Keratinocyte (primary cell): ENCODE measurements around the gene C5orf24. TPM values are rescaled to one million over a fixed set of nuclear protein-coding genes. Genes with fewer than 3 reads are reported as not detected.
A peak's percentile ranks its signal among the peaks of the same experiment; 100 is the strongest.
"Not testable (repeated sequence)": the region's sequence is repeated elsewhere in the genome, so short reads cannot be mapped to it uniquely, and the experiment has no call there.

Source experiments
- DNase-seq: peaks from one replicate; pipeline ENCODE4 v3.0.0-alpha.2; 2011; ENCODE audit warnings: low read depth, missing footprints, low spot score
- FAIRE-seq: peaks from 2 replicates; lab custom pipeline; 2011; peaks lifted over from hg19 to GRCh38; lab: Jason Lieb, UNC
- H2AFZ ChIP-seq: 2 replicates; pipeline ENCODE4 v1.6.0; 2012; ENCODE audit warnings: low read length, control low read depth, inconsistent platforms; ENCODE audit not compliant: control insufficient read depth
- H3K27ac ChIP-seq: 2 replicates; pipeline ENCODE4 v1.5.1; 2011; ENCODE audit warnings: low read length; ENCODE audit not compliant: control insufficient read depth, insufficient read depth
- H3K27me3 ChIP-seq: 3 replicates; pipeline ENCODE4 v1.6.0; 2011; ENCODE audit warnings: low read length; ENCODE audit not compliant: control insufficient read depth, insufficient read depth; ENCODE audit errors: extremely low read depth
- H3K36me3 ChIP-seq, 2 experiments: 2 replicates in 1 of 2; 3 replicates in 1 of 2; pipeline ENCODE4 v1.5.1; 2011; ENCODE audit warnings: low read length in 2 of 2, mild to moderate bottlenecking in 1 of 2; ENCODE audit not compliant: control insufficient read depth in 2 of 2, insufficient read depth in 2 of 2; ENCODE audit errors: extremely low read depth in 1 of 2
- H3K4me1 ChIP-seq: 3 replicates; pipeline ENCODE4 v1.5.1; 2011; ENCODE audit warnings: low read length; ENCODE audit not compliant: control insufficient read depth, insufficient read depth; ENCODE audit errors: extremely low read depth
- H3K4me2 ChIP-seq: 3 replicates; pipeline ENCODE4 v1.6.0; 2011; ENCODE audit warnings: low read depth, low read length; ENCODE audit not compliant: control insufficient read depth, insufficient read depth; ENCODE audit errors: extremely low read depth
- H3K4me3 ChIP-seq, 3 experiments: fragments of 200-600 bp in 1 of 3; sonication (generic) in 1 of 3; 2 replicates in 2 of 3; 3 replicates in 1 of 3; pipeline ENCODE4 v1.5.1; 2011 to 2016; ENCODE audit warnings: low read length in 3 of 3, mild to moderate bottlenecking in 3 of 3, control low read depth in 2 of 3, inconsistent platforms in 1 of 3, low read depth in 1 of 3, mixed read lengths in 1 of 3, mixed run types in 1 of 3, moderate library complexity in 1 of 3; ENCODE audit not compliant: control insufficient read depth in 2 of 3, insufficient read depth in 2 of 3; ENCODE audit errors: extremely low read depth in 1 of 3
- H3K79me2 ChIP-seq: 2 replicates; pipeline ENCODE4 v1.6.0; 2012; ENCODE audit warnings: low read length; ENCODE audit not compliant: control insufficient read depth, insufficient read depth
- H3K9ac ChIP-seq: 3 replicates; pipeline ENCODE4 v1.6.0; 2011; ENCODE audit warnings: low read length; ENCODE audit not compliant: control insufficient read depth, insufficient read depth; ENCODE audit errors: extremely low read depth
- H3K9me1 ChIP-seq: 3 replicates; pipeline ENCODE4 v1.6.0; 2011; ENCODE audit warnings: low read length; ENCODE audit not compliant: control insufficient read depth, insufficient read depth; ENCODE audit errors: extremely low read depth
- H3K9me3 ChIP-seq: 2 replicates; pipeline ENCODE4 v1.5.1; 2012; ENCODE audit warnings: low read depth, low read length; ENCODE audit not compliant: control insufficient read depth
- H4K20me1 ChIP-seq: 3 replicates; pipeline ENCODE4 v1.6.0; 2011; ENCODE audit warnings: low read length; ENCODE audit not compliant: control insufficient read depth, insufficient read depth; ENCODE audit errors: extremely low read depth
- CTCF ChIP-seq, 3 experiments: IDR thresholded peaks in 1 of 3; conservative IDR thresholded peaks in 1 of 3; optimal IDR thresholded peaks in 1 of 3; 2 replicates in 2 of 3; 3 replicates in 1 of 3; pipeline versions ENCODE3 to v1.5.1; 2011; ENCODE audit warnings: low read length in 3 of 3, mild to moderate bottlenecking in 3 of 3, moderate library complexity in 2 of 3, control low read depth in 1 of 3, inconsistent platforms in 1 of 3; ENCODE audit not compliant: insufficient read depth in 2 of 3; ENCODE audit errors: extremely low read depth in 1 of 3
- EZH2 ChIP-seq: IDR thresholded peaks from one replicate; pipeline ENCODE4 v1.6.1; 2012; ENCODE audit warnings: inconsistent platforms, mild to moderate bottlenecking, low read length, moderate library complexity
- dilution Hi-C: fragments of 300-500 bp; cut with MboI; formaldehyde crosslinking; loops from one replicate; pipeline ENCODE4 v1.7.0; 2020; ENCODE audit warnings: low sequenced_read_pairs; ENCODE audit not compliant: extremely low pct_ligation_motif_present
- polyA plus RNA-seq, 5 experiments: library from polyadenylated mRNA; depleted of rRNA in 3 of 5; stranded (reverse) in 3 of 5; stranded (forward) in 1 of 5; unstranded in 1 of 5; fragments of >200 nt; gene quantifications; 1 replicate in 1 of 5; 2 replicates in 3 of 5; 3 replicates in 1 of 5; pipeline versions ENCODE4 v1.2.1 to v1.2.3, GENCODE V29; 2011 to 2012; ENCODE audit warnings: missing spikeins in 2 of 5, low read depth in 1 of 5, low replicate concordance in 1 of 5

The C5orf24 gene
- polyA plus RNA-seq, 1 donor (not counting 4 experiments of a cell fraction or from before 2014, with no cell fraction given), result 36.5 TPM

- H2AFZ ChIP-seq, result peak overlapping the region; percentile 69
- dilution Hi-C loops, result no loop called here
- H3K9ac ChIP-seq, result peak overlapping the region; percentile 93
- peaks cover 0 to 2% of the 10 kb centered on the region in 2 experiments for H3K36me3 ChIP-seq
- H3K4me1 ChIP-seq, result peaks cover 7% of the 10 kb centered on the region
- FAIRE-seq, result no peak
- DNase-seq, result no peak
- H3K27ac ChIP-seq, result peak overlapping the region; percentile 86
- TF ChIP-seq CTCF (optimal IDR thresholded peaks at IDR 0.05 in 1 of 3, IDR thresholded peaks at IDR 0.05 in 1 of 3, conservative IDR thresholded peaks at IDR 0.05 in 1 of 3; ENCODE audit: extremely low read depth in 1 of 3, insufficient read depth in 2 of 3, low read length in 3 of 3) (no peak), EZH2 (no peak)
- no peaks in the 10 kb centered on the region for H3K27me3 ChIP-seq
- H3K9me3 ChIP-seq, result no peaks in the 10 kb centered on the region
- no peaks in the 10 kb centered on the region for H3K9me1 ChIP-seq
- H3K4me2 ChIP-seq, result peak overlapping the region; percentile 77
- H4K20me1 ChIP-seq, result no peaks in the 10 kb centered on the region
- peak overlapping the region; percentile 87 to 95 (median 90) for H3K4me3 ChIP-seq
- peaks cover 38% of the 10 kb centered on the region for H3K79me2 ChIP-seq
These were observed 833 bp downstream of the C5orf24 start for GRCh38 chr5:134846641-134846960.

GRCh38 chr5:134849434-134849933 is 3.7 kb downstream of the C5orf24 start:
- FAIRE-seq, DNase-seq, H3K9ac ChIP-seq, H4K20me1 ChIP-seq, H3K27ac ChIP-seq, dilution Hi-C loops, H2AFZ ChIP-seq, H3K9me3 ChIP-seq, H3K4me1 ChIP-seq, H3K27me3 ChIP-seq, H3K36me3 ChIP-seq, H3K4me3 ChIP-seq, H3K9me1 ChIP-seq, H3K4me2 ChIP-seq: not testable (repeated sequence)
- H3K79me2 ChIP-seq, result peaks cover 52% of the 10 kb centered on the region

- Histone ChIP-seq H3K27ac (no peak overlapping the region), H3K27me3 (no peaks in the 10 kb centered on the region), H3K4me2 (no peak overlapping the region), H3K9ac (no peak overlapping the region), H3K4me1 (no peaks in the 10 kb centered on the region), H3K4me3 (no peak overlapping the region), H3K79me2 (peaks cover 56% of the 10 kb centered on the region), H3K36me3 (peaks cover 10 to 11% of the 10 kb centered on the region in 2 experiments), H2AFZ (no peak overlapping the region), H4K20me1 (no peaks in the 10 kb centered on the region), H3K9me3 (no peaks in the 10 kb centered on the region), H3K9me1 (no peaks in the 10 kb centered on the region)
- dilution Hi-C loops, result no loop called here
- FAIRE-seq (no peak), DNase-seq (no peak)
- TF ChIP-seq CTCF (optimal IDR thresholded peaks at IDR 0.05 in 1 of 3, IDR thresholded peaks at IDR 0.05 in 1 of 3, conservative IDR thresholded peaks at IDR 0.05 in 1 of 3; ENCODE audit: extremely low read depth in 1 of 3, insufficient read depth in 2 of 3, low read length in 3 of 3) (peak; percentile 45 to 61 (median 54)), EZH2 (no peak)
These were observed 5.6 kb downstream of the C5orf24 start for GRCh38 chr5:134851307-134851923.

GRCh38 chr5:134856465-134856864 is 10.7 kb downstream of the C5orf24 start:
- H4K20me1 ChIP-seq, dilution Hi-C loops: not testable (repeated sequence)
- H3K36me3 ChIP-seq, result peaks cover 15 to 19% of the 10 kb centered on the region in 2 experiments

More at GRCh38 chr5:134856465-134856864, 10.7 kb downstream of the C5orf24 start:
- H3K27me3 ChIP-seq, H3K4me3 ChIP-seq, H3K4me1 ChIP-seq, H2AFZ ChIP-seq, FAIRE-seq, DNase-seq, H3K27ac ChIP-seq, H3K9me1 ChIP-seq, H3K9me3 ChIP-seq, H3K4me2 ChIP-seq, H3K9ac ChIP-seq: not testable (repeated sequence)
- H3K79me2 ChIP-seq, result peaks cover 23% of the 10 kb centered on the region
